ENCODE measurements around the gene GRAPL. TPM values are rescaled to one million over a fixed set of nuclear protein-coding genes. Genes with fewer than 3 reads are reported as not detected.
"Not testable (repeated sequence)": the region's sequence is repeated elsewhere in the genome, so short reads cannot be mapped to it uniquely, and the experiment has no call there.

The GRAPL gene
- total RNA-seq, 1 experiment from 2014 or later = not detected

DNA sequence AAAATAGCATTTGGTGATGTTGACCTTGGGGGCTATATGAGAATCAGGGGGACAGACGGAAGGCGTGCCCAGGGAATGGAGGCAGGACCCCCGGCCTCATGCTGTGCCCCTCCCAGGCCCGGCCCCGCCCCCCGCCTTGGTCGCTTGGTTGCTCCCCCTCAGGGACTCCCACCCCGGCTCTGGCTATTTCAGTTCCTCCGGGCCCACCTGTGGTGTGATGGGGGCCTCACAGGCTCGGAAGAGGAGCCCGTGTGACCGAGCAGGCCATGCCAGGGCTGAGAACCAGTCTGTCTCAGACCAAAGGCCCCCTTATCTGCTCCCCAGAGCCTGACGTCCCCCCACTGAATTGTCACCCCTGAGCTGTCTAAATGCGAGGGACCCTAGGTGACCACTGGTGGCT is 4.4 kb downstream of the GRAPL start:
- in situ Hi-C loops (cut with HindIII; ENCODE audit: low pct_unique_long_range_greater_than_20kb, low sequenced_read_pairs) = not testable (repeated sequence)

DNA sequence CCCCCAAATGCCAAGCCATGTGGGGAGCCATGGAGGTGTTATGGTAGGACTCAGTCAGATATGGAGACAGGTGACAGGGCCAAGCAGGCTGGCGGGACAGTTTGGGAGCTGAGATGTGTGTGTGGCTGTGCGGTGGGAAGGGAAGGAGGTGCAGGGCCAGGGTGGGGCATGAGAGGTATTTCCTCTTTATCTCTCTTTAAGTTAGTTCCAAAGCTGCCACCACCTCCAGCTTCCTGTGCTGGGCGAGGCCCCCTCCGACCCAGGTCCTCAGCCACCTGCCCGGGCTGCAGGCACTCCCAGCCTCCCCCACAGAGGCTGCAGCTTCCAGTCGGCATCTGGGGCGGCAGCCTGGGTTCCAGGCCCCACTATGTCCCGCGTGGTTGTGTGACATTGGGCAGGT is 6.4 kb downstream of the GRAPL start:
- in situ Hi-C loops (cut with HindIII; ENCODE audit: low pct_unique_long_range_greater_than_20kb, low sequenced_read_pairs); DNase-seq (ENCODE audit: low read depth, low spot score): not testable (repeated sequence)

More for the DNA sequence above, 4.4 kb downstream of the GRAPL start:
- not testable (repeated sequence) for DNase-seq (ENCODE audit: low read depth, low spot score)

DNA sequence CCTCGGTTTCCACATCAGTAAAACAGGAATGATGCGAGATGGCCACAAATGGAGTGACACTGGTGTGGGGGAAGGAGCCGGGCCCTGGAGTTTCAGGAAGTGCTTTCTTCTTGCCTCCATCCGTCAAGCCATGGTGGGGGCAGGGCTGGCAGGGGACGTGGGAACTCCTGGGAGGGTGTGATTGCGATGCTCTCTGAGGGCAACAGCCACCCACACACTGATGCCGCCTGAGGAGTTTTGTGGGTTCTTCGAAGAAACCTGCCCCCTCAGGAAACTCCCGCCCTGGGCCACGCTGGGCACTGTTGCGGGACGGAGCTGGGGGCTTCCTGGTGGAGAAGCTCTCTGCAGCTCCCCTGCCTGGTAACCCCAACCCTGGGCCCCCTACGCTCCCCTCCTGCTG is 8.0 kb downstream of the GRAPL start:
- in situ Hi-C loops (cut with HindIII; ENCODE audit: low pct_unique_long_range_greater_than_20kb, low sequenced_read_pairs) = not testable (repeated sequence)

DNA sequence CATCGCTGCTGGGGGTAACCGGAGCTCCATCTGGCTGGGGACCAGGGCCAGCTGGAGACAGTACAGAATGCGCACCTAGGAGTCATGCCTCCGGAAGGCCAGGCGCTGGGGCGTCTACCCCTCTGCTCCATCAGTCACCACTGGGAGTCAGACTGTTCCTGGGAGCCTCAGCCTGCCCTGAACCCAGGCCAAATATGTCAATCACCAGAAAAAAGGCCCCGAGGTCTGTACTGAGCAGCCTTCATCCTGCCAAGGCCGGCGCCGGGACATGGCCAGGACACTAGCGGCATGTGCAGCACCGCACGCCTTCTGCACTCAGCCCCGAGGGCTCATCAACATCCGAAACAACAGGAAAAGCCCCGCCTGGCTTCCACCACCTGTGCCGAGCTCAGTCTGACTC is 8.7 kb downstream of the GRAPL start:
- DNase-seq (ENCODE audit: low read depth, low spot score); in situ Hi-C loops (cut with HindIII; ENCODE audit: low pct_unique_long_range_greater_than_20kb, low sequenced_read_pairs): not testable (repeated sequence)

More for the DNA sequence above, 8.0 kb downstream of the GRAPL start:
- not testable (repeated sequence) for DNase-seq (ENCODE audit: low read depth, low spot score)

DNA sequence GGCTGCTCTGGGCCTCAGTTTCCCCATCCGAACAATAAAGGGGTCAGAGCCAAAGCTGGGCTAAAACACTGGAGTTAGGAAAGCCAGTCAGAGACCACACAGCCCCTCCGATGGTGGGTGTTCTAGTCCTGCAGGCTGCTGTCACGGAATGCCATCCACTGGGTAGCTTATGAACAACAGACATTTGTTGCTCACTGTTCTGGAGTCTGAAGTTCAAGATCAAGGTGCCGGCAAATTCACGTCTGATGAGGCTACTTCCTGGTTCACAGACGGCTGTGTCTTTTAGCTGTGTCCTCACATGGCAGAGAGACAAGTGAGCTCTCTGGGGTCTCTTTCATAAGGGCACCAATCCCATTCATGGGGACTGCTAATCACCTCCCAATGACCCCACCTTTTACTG is 9.2 kb downstream of the GRAPL start:
- in situ Hi-C loops (cut with HindIII; ENCODE audit: low pct_unique_long_range_greater_than_20kb, low sequenced_read_pairs); DNase-seq (ENCODE audit: low read depth, low spot score): not testable (repeated sequence)

DNA sequence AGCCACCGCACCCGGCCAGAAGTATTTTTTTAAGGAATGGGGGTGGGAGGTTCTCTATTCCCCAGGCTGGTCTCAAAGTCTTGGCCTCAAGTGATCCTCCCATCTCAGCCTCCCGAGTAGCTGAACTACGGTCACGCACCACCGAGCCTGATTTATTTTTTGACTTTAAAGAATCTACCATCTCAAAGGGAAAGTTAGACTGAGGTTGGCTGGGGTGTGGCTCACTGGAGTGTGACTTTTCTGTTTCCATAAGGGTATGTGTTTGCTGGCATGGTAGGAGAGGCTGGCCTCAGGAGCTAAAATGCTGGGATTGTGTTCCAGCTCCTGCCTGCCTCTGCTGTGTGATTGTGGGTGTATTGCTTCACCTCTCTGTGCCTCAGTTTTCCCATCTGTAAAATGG is 10.6 kb downstream of the GRAPL start:
- DNase-seq (ENCODE audit: low read depth, low spot score); in situ Hi-C loops (cut with HindIII; ENCODE audit: low pct_unique_long_range_greater_than_20kb, low sequenced_read_pairs): not testable (repeated sequence)

- DNase-seq (ENCODE audit: low read depth, low spot score); in situ Hi-C loops (cut with HindIII; ENCODE audit: low pct_unique_long_range_greater_than_20kb, low sequenced_read_pairs): not testable (repeated sequence)
These were observed 14.2 kb downstream of the GRAPL start for GRCh38 chr17:19141366-19142155.

DNA sequence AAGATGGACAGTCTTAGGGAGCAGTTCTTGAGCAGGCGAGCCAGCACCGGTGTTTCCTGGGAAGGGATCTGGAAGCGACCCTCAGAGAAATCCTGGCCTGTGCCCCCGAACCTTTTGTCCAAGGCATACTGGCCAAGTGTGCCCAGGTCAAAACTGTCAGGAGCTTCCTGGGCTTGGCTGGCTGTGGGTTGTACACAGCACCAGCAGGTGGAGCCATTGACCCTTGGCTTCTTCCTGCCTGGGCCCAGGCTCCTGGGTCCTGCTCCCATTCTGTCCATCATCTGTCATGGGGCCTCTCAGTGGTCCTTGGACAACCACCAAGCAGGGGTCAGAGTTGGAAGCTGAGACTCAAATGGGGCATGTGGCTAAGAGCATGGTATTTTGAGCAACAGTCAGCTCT is 15.0 kb downstream of the GRAPL start:
- DNase-seq (ENCODE audit: low read depth, low spot score); in situ Hi-C loops (cut with HindIII; ENCODE audit: low pct_unique_long_range_greater_than_20kb, low sequenced_read_pairs): not testable (repeated sequence)

DNA sequence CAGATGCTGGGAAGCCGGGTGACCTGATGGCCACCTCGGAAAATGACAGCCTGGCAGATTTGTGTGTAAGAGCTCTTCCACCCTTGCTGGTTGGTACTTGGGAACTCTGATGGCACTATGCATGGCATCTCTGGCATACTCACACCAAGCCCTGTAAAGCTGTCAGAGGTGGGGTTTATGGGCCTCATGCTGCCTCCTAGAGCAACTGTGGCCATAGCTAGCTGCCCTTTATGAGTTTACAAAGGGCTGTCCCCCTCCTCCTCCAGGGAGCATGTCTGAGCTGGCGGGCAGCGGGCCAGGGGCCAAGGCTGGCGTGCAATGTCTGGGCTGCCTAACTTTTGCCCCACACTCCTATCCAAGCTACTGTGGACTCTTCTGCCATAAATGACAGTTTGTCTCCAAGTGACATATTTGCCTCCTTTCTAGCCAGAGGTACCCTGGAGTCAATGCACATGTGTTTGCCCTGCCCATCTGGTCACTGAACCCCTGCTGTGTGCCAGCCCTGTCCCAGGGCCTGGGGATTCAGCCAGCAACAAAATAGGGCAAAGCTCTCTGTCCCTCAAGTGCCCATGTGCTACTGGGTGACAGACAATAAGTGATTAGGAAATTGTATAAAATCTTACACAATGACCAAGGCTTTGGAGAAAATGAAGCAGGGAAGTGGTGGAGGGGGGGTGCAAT is 15.8 kb downstream of the GRAPL start:
- in situ Hi-C loops (cut with HindIII; ENCODE audit: low pct_unique_long_range_greater_than_20kb, low sequenced_read_pairs); DNase-seq (ENCODE audit: low read depth, low spot score): not testable (repeated sequence)

- in situ Hi-C loops (cut with HindIII; ENCODE audit: low pct_unique_long_range_greater_than_20kb, low sequenced_read_pairs); DNase-seq (ENCODE audit: low read depth, low spot score): not testable (repeated sequence)
These were observed 17.0 kb downstream of the GRAPL start for GRCh38 chr17:19144373-19144772.

- DNase-seq (ENCODE audit: low read depth, low spot score); in situ Hi-C loops (cut with HindIII; ENCODE audit: low pct_unique_long_range_greater_than_20kb, low sequenced_read_pairs): not testable (repeated sequence)
These were observed 18.1 kb downstream of the GRAPL start for GRCh38 chr17:19145471-19145870.

DNA sequence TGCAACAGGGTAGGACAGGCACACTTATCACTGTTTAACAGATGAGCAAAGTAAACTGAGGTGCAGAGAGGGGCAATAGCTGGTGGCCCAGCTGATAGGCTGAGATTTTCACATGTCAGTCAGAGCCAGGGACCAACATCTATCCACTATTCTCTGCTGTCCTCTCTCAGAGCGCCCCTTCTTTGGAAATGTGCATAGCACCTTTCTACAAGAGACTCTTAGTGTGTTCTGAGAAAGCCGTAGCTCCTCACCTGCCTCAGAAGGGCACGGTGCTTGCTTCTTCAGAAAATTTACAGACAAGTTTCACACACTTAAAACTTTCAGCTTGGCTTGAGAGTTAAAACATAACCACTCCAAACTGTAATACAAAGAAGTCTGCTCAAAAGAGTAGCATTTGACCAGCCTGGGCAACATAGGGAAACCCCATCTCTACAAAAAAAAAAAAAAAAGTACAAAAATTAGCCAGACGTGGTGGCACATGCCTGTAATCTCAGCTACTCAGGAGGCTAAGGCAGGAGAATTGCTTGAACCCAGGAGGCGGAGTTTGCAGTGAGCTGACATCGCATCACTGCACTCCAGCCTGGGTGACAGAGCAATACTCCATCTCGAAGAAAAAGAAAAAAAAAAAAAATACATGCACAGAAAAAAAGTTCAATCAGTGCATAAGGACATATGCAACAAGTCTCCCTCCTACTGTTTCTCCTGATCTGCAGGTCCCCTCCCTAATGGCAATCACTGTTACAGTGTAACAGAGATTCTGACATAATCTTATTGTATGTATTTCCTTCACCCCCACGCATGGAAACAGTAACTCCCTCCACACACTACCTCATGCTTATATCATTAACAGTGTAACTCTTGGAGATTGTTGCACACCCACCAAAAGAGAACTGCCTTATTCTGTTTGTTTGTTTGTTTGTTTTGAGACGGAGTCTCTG is 23.6 kb downstream of the GRAPL start:
- in situ Hi-C loops (cut with HindIII; ENCODE audit: low pct_unique_long_range_greater_than_20kb, low sequenced_read_pairs); DNase-seq (ENCODE audit: low read depth, low spot score): not testable (repeated sequence)

- DNase-seq (ENCODE audit: low read depth, low spot score); in situ Hi-C loops (cut with HindIII; ENCODE audit: low pct_unique_long_range_greater_than_20kb, low sequenced_read_pairs): not testable (repeated sequence)
These were observed 30.2 kb downstream of the GRAPL start for GRCh38 chr17:19157628-19158027.

GRCh38 chr17:19158478-19158877 is 31.1 kb downstream of the GRAPL start:
- in situ Hi-C loops (cut with HindIII; ENCODE audit: low pct_unique_long_range_greater_than_20kb, low sequenced_read_pairs); DNase-seq (ENCODE audit: low read depth, low spot score): not testable (repeated sequence)

DNA sequence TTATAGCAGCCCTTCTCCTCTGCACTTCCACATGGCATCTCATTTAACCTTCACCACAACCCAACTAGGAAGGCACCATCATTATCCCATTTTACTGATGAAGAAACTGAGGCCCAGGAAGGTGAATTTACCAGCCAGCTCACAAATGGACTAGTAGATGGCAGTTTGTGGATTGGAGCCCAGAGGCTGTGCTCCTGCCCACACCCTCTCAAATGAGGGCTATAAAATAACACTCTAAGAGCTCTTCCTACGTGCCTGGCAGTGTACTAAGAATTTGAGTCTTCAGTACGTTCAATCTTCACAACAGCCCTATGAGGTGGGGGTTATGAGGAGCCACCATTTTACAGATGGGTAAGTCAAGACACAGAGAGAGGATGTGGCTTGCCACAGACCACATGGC is 31.5 kb downstream of the GRAPL start:
- DNase-seq (ENCODE audit: low read depth, low spot score); in situ Hi-C loops (cut with HindIII; ENCODE audit: low pct_unique_long_range_greater_than_20kb, low sequenced_read_pairs): not testable (repeated sequence)

DNA sequence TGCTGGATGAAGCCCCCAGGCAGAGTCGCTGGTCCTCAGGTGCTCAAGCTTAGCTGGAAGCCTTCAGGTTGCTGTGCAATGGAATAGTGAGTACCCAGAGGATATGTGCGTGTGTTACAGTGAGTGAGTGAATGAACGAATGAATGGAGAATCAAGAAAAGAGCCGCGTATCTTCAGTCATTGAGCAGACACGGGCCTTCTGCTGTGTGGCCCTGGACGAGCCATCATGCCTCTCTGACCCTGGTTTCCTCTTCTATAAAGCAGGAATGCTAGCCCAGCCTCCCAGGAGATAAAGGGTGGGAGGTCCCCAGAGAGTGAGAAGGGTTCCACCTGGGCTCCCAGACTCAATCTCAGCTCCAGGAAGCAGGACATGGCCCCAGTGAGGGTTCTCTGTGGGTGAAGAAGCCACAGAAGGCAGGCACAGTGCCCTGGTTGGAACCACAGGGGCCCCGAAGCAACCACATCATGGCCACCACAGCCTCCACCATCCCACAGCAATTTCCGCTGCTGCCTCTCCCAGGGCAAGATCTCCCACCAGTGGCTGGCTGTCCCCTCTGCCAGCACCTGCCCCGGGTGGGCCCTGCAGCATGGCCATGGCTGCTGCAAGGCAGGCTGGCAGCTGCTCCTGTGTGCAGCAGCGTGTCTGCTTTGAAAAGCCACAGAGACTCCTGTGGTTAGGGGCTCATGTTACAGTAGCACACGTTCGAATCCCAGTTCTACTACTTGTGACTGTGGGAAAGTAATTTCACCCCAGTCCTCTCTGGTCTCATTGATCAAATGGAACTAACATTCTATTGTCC is 34.1 kb downstream of the GRAPL start:
- DNase-seq (ENCODE audit: low read depth, low spot score); in situ Hi-C loops (cut with HindIII; ENCODE audit: low pct_unique_long_range_greater_than_20kb, low sequenced_read_pairs): not testable (repeated sequence)
